ENCODE results near the gene VWA5B2.
A peak's percentile ranks its signal among the peaks of the same experiment; 100 is the strongest.

DNA sequence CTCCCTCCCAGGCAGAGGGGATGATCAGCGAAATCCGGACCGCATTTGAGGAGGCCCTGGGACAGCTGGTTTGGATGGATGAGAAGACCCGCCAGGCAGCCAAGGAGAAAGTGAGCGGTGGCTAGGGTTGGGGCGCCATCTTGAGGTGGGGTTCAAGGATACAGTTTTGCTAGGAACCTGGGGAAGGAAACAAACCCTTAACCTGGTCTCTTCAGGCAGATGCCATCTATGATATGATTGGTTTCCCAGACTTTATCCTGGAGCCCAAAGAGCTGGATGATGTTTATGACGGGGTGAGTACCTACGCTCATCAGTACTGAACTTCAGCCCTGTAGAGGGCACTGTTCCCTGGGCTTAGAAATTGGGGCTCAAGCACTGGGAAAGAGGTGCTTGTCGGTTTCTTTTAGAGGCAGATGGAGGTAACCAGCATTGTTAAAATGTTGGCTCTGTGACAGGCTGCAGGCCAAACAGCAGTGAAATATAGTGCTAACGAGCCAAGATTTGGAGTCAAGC lies 60.1 kb downstream of the VWA5B2 start:
- TF ChIP-seq, protein P1, sequence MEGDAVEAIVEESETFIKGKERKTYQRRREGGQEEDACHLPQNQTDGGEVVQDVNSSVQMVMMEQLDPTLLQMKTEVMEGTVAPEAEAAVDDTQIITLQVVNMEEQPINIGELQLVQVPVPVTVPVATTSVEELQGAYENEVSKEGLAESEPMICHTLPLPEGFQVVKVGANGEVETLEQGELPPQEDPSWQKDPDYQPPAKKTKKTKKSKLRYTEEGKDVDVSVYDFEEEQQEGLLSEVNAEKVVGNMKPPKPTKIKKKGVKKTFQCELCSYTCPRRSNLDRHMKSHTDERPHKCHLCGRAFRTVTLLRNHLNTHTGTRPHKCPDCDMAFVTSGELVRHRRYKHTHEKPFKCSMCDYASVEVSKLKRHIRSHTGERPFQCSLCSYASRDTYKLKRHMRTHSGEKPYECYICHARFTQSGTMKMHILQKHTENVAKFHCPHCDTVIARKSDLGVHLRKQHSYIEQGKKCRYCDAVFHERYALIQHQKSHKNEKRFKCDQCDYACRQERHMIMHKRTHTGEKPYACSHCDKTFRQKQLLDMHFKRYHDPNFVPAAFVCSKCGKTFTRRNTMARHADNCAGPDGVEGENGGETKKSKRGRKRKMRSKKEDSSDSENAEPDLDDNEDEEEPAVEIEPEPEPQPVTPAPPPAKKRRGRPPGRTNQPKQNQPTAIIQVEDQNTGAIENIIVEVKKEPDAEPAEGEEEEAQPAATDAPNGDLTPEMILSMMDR (IDR thresholded peaks at IDR 0.05) = peak; percentile 79
- no peak for TF ChIP-seq ZFX (IDR thresholded peaks at IDR 0.05; ENCODE audit: borderline replicate concordance)
